H1 (cell line): ENCODE data around the gene GRXCR1. TPM values are rescaled to one million over a fixed set of nuclear protein-coding genes. Genes with fewer than 3 reads are reported as not detected.

Experiments used
- CTCF ChIA-PET: fragments of 300-600 bp; sonication (Branson Sonifier 250); formaldehyde crosslinking; loops from one replicate; lab custom pipeline; 2021; ENCODE audit not compliant: partially characterized antibody; lab: Charles Lee
- POLR2A ChIA-PET: fragments of 300-600 bp; sonication (Branson Sonifier 250); formaldehyde crosslinking; loops from one replicate; lab custom pipeline; 2021; ENCODE audit warnings: inconsistent platforms; ENCODE audit not compliant: partially characterized antibody; lab: Charles Lee
- DNase-seq, 2 experiments: peaks; one replicate each; pipeline versions ENCODE4 v3.0.0 to v3.0.0-alpha.2; 2010 to 2022; ENCODE audit warnings: low spot score in 2 of 2, low read depth in 1 of 2, mixed read lengths in 1 of 2
- FAIRE-seq: peaks from 2 replicates; lab custom pipeline; 2011; peaks lifted over from hg19 to GRCh38; lab: Jason Lieb, UNC
- H2AFZ ChIP-seq: 2 replicates; pipeline ENCODE4 v1.8.1; 2012; ENCODE audit warnings: low read length, inconsistent platforms
- H2AK5ac ChIP-seq: 2 replicates; pipeline ENCODE4 v1.6.1; 2013; ENCODE audit warnings: low read depth, low read length
- H2BK120ac ChIP-seq: replicated peaks from 2 replicates; pipeline ENCODE3; 2013; ENCODE audit warnings: low read depth, low read length, inconsistent platforms
- H2BK12ac ChIP-seq: 2 replicates; pipeline ENCODE4 v1.6.1; 2013; ENCODE audit warnings: low read depth, low read length
- H2BK15ac ChIP-seq: 2 replicates; pipeline ENCODE4 v1.6.1; 2013; ENCODE audit warnings: low read length
- H2BK20ac ChIP-seq: 2 replicates; pipeline ENCODE4 v1.6.1; 2013; ENCODE audit warnings: low read length
- H2BK5ac ChIP-seq: 2 replicates; pipeline ENCODE4 v1.6.1; 2013; ENCODE audit warnings: low read depth, low read length
- H3K14ac ChIP-seq: 2 replicates; pipeline ENCODE4 v1.6.1; 2013; ENCODE audit warnings: inconsistent platforms; ENCODE audit not compliant: insufficient read length
- H3K18ac ChIP-seq: 2 replicates; pipeline ENCODE4 v1.6.1; 2013; ENCODE audit warnings: low read length; ENCODE audit errors: extremely low read depth
- H3K23ac ChIP-seq: 2 replicates; pipeline ENCODE4 v1.6.1; 2013; ENCODE audit warnings: inconsistent platforms; ENCODE audit not compliant: insufficient read length
- H3K23me2 ChIP-seq: 2 replicates; pipeline ENCODE4 v1.6.1; 2013; ENCODE audit warnings: low read depth, low read length
- H3K27ac ChIP-seq: 2 replicates; pipeline ENCODE4 v1.6.1; 2011; ENCODE audit warnings: low read depth, low read length, inconsistent platforms
- H3K27me3 ChIP-seq, 4 experiments: replicated peaks in 1 of 4; 1 replicate in 1 of 4; 2 replicates in 3 of 4; pipeline versions ENCODE4 v1.6.1 to v1.8.1; 2011 to 2013; ENCODE audit warnings: low read length in 3 of 4, mild to moderate bottlenecking in 3 of 4, inconsistent platforms in 2 of 4, mixed read lengths in 2 of 4, moderate library complexity in 1 of 4; ENCODE audit not compliant: control insufficient read depth in 3 of 4, insufficient read depth in 3 of 4; ENCODE audit errors: extremely low read depth in 1 of 4
- H3K36me3 ChIP-seq, 4 experiments: 2 replicates each; pipeline versions ENCODE4 v1.6.1 to v1.8.1; 2011 to 2013; ENCODE audit warnings: mild to moderate bottlenecking in 4 of 4, low read length in 3 of 4, moderate library complexity in 2 of 4, control low read depth in 1 of 4, inconsistent platforms in 1 of 4; ENCODE audit not compliant: insufficient read depth in 4 of 4, control insufficient read depth in 2 of 4
- H3K4ac ChIP-seq: replicated peaks from 2 replicates; pipeline ENCODE3; 2013; ENCODE audit warnings: low read length, low read depth, mixed read lengths, inconsistent platforms; ENCODE audit not compliant: insufficient read length
- H3K4me1 ChIP-seq, 4 experiments: replicated peaks in 1 of 4; 1 replicate in 1 of 4; 2 replicates in 3 of 4; pipeline versions ENCODE4 v1.6.1 to v1.8.1; 2011 to 2013; ENCODE audit warnings: low read length in 3 of 4, inconsistent platforms in 2 of 4, mixed read lengths in 1 of 4; ENCODE audit not compliant: insufficient read depth in 4 of 4, control insufficient read depth in 3 of 4
- H3K4me2 ChIP-seq, 2 experiments: 2 replicates each; pipeline versions ENCODE4 v1.6.1 to v1.8.1; 2011 to 2013; ENCODE audit warnings: low read depth in 2 of 2, low read length in 2 of 2, control low read depth in 1 of 2, inconsistent platforms in 1 of 2, mild to moderate bottlenecking in 1 of 2; ENCODE audit not compliant: insufficient read depth in 1 of 2
- H3K4me3 ChIP-seq, 4 experiments: fragments of 200-600, 300-600 bp in 1 of 4; sonication (generic), shearing (Covaris generic), sonication (Bioruptor Twin) in 1 of 4; 2 replicates each; pipeline versions ENCODE4 v1.5.1 to v1.8.1; 2011 to 2016; ENCODE audit warnings: low read length in 4 of 4, low read depth in 3 of 4, control low read depth in 2 of 4, inconsistent platforms in 2 of 4, mild to moderate bottlenecking in 2 of 4, mixed read lengths in 1 of 4, moderate library complexity in 1 of 4; ENCODE audit not compliant: insufficient read depth in 2 of 4; ENCODE audit errors: extremely low read depth in 1 of 4
- H3K56ac ChIP-seq: replicated peaks from 2 replicates; pipeline ENCODE3; 2013; ENCODE audit warnings: low read depth, mild to moderate bottlenecking, mixed read lengths, low read length, inconsistent platforms; ENCODE audit not compliant: insufficient read length
- H3K79me1 ChIP-seq: 2 replicates; pipeline ENCODE4 v1.6.1; 2013; ENCODE audit warnings: low read depth, low read length, control low read depth
- H3K79me2 ChIP-seq, 2 experiments: 2 replicates each; pipeline versions ENCODE4 v1.6.1 to v1.8.1; 2012 to 2013; ENCODE audit warnings: low read length in 2 of 2, mild to moderate bottlenecking in 2 of 2, inconsistent platforms in 1 of 2; ENCODE audit not compliant: insufficient read depth in 2 of 2, control insufficient read depth in 1 of 2
- H3K9ac ChIP-seq, 4 experiments: replicated peaks in 1 of 4; 1 replicate in 1 of 4; 2 replicates in 3 of 4; pipeline versions ENCODE4 v1.6.1 to v1.8.1; 2011 to 2013; ENCODE audit warnings: low read depth in 3 of 4, low read length in 3 of 4, control low read depth in 2 of 4, mild to moderate bottlenecking in 2 of 4, moderate library complexity in 2 of 4, inconsistent platforms in 1 of 4; ENCODE audit errors: extremely low read depth in 1 of 4
- H3K9me3 ChIP-seq, 2 experiments: 2 replicates each; pipeline versions ENCODE4 v1.6.1 to v1.8.1; 2012 to 2013; ENCODE audit warnings: mild to moderate bottlenecking in 2 of 2, moderate library complexity in 2 of 2, control low read depth in 1 of 2, inconsistent platforms in 1 of 2, low read depth in 1 of 2, low read length in 1 of 2, mixed read lengths in 1 of 2; ENCODE audit not compliant: insufficient read depth in 2 of 2
- H4K20me1 ChIP-seq, 2 experiments: replicated peaks in 1 of 2; 2 replicates each; pipeline versions ENCODE3 to v1.8.1; 2011 to 2013; ENCODE audit warnings: inconsistent platforms in 2 of 2, low read length in 2 of 2, mild to moderate bottlenecking in 1 of 2; ENCODE audit not compliant: insufficient read depth in 2 of 2, control insufficient read depth in 1 of 2
- H4K5ac ChIP-seq: 2 replicates; pipeline ENCODE4 v1.6.1; 2013; ENCODE audit warnings: low read length, low read depth, mixed read lengths, inconsistent platforms; ENCODE audit not compliant: insufficient read length
- H4K8ac ChIP-seq: 2 replicates; pipeline ENCODE4 v1.8.0; 2013; ENCODE audit warnings: mild to moderate bottlenecking, moderate library complexity, low read length, inconsistent platforms; ENCODE audit not compliant: insufficient read depth; ENCODE audit errors: extremely low read depth
- H4K91ac ChIP-seq: replicated peaks from 2 replicates; pipeline ENCODE3; 2013; ENCODE audit warnings: low read length, mixed read lengths, inconsistent platforms; ENCODE audit not compliant: insufficient read length
- POLR2A ChIP-seq, 2 experiments: IDR thresholded peaks; 1 replicate in 1 of 2; 2 replicates in 1 of 2; pipeline ENCODE4 v1.6.1; 2011; ENCODE audit warnings: low read depth in 2 of 2, low read length in 2 of 2, mild to moderate bottlenecking in 2 of 2; ENCODE audit errors: control extremely low read depth in 1 of 2
- RAD21 ChIP-seq, 2 experiments: IDR thresholded peaks in 1 of 2; conservative IDR thresholded peaks in 1 of 2; 2 replicates each; pipeline ENCODE4 v1.6.1; 2011; ENCODE audit warnings: low read depth in 2 of 2, low read length in 2 of 2, improper control_type of control experiment in 1 of 2, inconsistent platforms in 1 of 2, mild to moderate bottlenecking in 1 of 2, moderate library complexity in 1 of 2
- SP4 ChIP-seq: IDR thresholded peaks from 2 replicates; pipeline ENCODE4 v1.6.1; 2012; ENCODE audit warnings: low read length, inconsistent platforms
- WGBS, 2 experiments: shearing (Covaris generic) in 1 of 2; methylation state at CpG; one replicate each; pipeline versions ENCODE4 v1.1.6 to v1.1.7; 2013 to 2015; ENCODE audit warnings: low lambda C conversion rate in 2 of 2, mixed read lengths in 2 of 2, inconsistent platforms in 1 of 2, low coverage in 1 of 2, missing lambda C conversion rate in 1 of 2; ENCODE audit not compliant: insufficient replicate concordance in 2 of 2, insufficient coverage in 1 of 2, insufficient read length in 1 of 2; ENCODE audit errors: extremely low coverage in 1 of 2, missing lambda C conversion rate in 1 of 2; 5-methylcytosine and 5-hydroxymethylcytosine counted together
- polyA plus RNA-seq, 7 experiments: library from polyadenylated mRNA; depleted of rRNA in 3 of 7; stranded (reverse) in 5 of 7; unstranded in 2 of 7; fragments of >200 nt in 5 of 7; fragments of 200-250 nt in 2 of 7; gene quantifications; 1 replicate in 5 of 7; 2 replicates in 1 of 7; 4 replicates in 1 of 7; pipeline versions ENCODE4 v1.2.1 to v1.2.3, GENCODE V29; 2011 to 2013; ENCODE audit warnings: missing spikeins in 2 of 7, mixed read lengths in 2 of 7
- total RNA-seq: library from RNA; stranded (reverse); fragmentation: NEBNext Ultra II Directional; extraction: Animal tissue kit (Norgen Biotek cat#: 25700); gene quantifications from 2 replicates; pipeline ENCODE4 v1.2.1, GENCODE V29; 2021
- TF ChIP-seq, protein P1 (sequence below): IDR thresholded peaks from 2 replicates; pipeline ENCODE4 v1.6.1; 2012; ENCODE audit warnings: low read length, inconsistent platforms
- TF ChIP-seq, protein P2 (sequence below): IDR thresholded peaks from 2 replicates; pipeline ENCODE4 v1.6.1; 2011; ENCODE audit warnings: low read depth, mild to moderate bottlenecking, low read length; ENCODE audit not compliant: insufficient read depth

The GRXCR1 gene
- total and polyA plus RNA-seq, 2 of the 8 experiments (the other 6 are each of a cell fraction or from before 2014, with no cell fraction given), result not detected

DNA sequence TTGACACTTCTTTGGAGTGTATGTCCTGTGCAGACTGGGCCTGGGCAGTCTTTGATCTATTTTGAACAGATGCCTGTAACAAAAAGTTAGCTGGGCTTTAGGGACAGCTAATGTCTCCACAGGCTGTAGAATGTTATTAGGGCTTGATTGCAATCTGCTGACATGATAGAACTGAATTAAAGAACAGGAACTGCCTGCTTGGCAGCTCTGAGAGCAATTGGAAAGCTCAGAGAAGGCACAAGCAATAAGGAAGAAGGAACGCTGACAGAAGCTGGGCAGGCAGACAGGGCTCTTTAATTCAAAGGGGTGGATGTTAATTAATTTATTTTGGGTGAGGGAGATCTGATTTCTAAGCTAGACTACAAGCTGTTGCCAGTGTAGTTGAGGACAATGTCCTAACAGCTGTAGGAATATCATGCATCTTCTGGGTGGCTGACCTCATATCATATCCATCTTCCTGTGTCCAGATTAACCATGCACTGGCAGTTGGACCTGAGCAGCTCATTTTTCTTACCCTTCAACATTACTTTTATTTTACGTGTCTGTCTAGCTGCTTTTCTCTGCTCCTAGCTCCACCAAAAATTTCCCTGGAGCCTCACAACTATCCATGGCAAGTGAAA lies 20.7 kb upstream of the GRXCR1 start:
- H3K23ac ChIP-seq, result no peak overlapping the region
- H2BK5ac ChIP-seq, result no peak overlapping the region
- H3K18ac ChIP-seq, result no peak overlapping the region
- H2BK15ac ChIP-seq, result no peak overlapping the region
- H3K79me2 ChIP-seq, result no peaks in the 10 kb centered on the region
- 82% methylated on average over 2 of the region's 2 CpGs; no CpG with 5 or more reads in 1 of the 2 experiments for WGBS, 2 experiments
- H3K79me1 ChIP-seq, result no peaks in the 10 kb centered on the region
- no peak for DNase-seq
- no peak overlapping the region for H2BK20ac ChIP-seq
- no peaks in the 10 kb centered on the region for H4K20me1 ChIP-seq
- no peaks in the 10 kb centered on the region for H3K23me2 ChIP-seq
- no peak overlapping the region for H2AK5ac ChIP-seq
- no peak overlapping the region for H3K9ac ChIP-seq
- POLR2A ChIA-PET, result no interaction called here
- H3K56ac ChIP-seq, result no peak overlapping the region
- H3K4me1 ChIP-seq, result no peaks in the 10 kb centered on the region
- peaks cover 0 to 1% (median 0%) of the 10 kb centered on the region in 4 experiments; a peak in 1 of 7 replicates for H3K27me3 ChIP-seq
- H3K9me3 ChIP-seq, result no peaks in the 10 kb centered on the region
- no peaks in the 10 kb centered on the region for H3K36me3 ChIP-seq
- H2AFZ ChIP-seq, result no peak overlapping the region
- CTCF ChIA-PET, result interaction anchor here (0.9 kb wide), 1 partner anchor 104 kb away, joined by 3 read pairs; no protein-coding TSS in a partner anchor
- H3K27ac ChIP-seq, result no peak overlapping the region
- no peak overlapping the region for H4K8ac ChIP-seq
- FAIRE-seq, result no peak
- H3K14ac ChIP-seq, result no peak overlapping the region
- no peak overlapping the region for H4K5ac ChIP-seq
- H2BK12ac ChIP-seq, result no peak overlapping the region
- no peak overlapping the region for H3K4me3 ChIP-seq
- no peak overlapping the region for H3K4ac ChIP-seq
- H4K91ac ChIP-seq, result no peak overlapping the region
- no peak overlapping the region for H2BK120ac ChIP-seq
- H3K4me2 ChIP-seq, result no peak overlapping the region
- TF ChIP-seq POLR2A (IDR thresholded peaks at IDR 0.05; ENCODE audit: control extremely low read depth in 1 of 2, low read depth in 2 of 2, low read length in 2 of 2) (no peak), RAD21 (IDR thresholded peaks at IDR 0.05 in 1 of 2, conservative IDR thresholded peaks at IDR 0.05 in 1 of 2; ENCODE audit: low read depth in 2 of 2, low read length in 2 of 2) (no peak), SP4 (no peak)
- TF ChIP-seq, protein P1, sequence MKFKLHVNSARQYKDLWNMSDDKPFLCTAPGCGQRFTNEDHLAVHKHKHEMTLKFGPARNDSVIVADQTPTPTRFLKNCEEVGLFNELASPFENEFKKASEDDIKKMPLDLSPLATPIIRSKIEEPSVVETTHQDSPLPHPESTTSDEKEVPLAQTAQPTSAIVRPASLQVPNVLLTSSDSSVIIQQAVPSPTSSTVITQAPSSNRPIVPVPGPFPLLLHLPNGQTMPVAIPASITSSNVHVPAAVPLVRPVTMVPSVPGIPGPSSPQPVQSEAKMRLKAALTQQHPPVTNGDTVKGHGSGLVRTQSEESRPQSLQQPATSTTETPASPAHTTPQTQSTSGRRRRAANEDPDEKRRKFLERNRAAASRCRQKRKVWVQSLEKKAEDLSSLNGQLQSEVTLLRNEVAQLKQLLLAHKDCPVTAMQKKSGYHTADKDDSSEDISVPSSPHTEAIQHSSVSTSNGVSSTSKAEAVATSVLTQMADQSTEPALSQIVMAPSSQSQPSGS, result no peak
- TF ChIP-seq, protein P2, sequence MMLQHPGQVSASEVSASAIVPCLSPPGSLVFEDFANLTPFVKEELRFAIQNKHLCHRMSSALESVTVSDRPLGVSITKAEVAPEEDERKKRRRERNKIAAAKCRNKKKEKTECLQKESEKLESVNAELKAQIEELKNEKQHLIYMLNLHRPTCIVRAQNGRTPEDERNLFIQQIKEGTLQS, result no peak
